OCI-LY7 (cell line): ENCODE results near the gene CAMK4.

Source experiments
- EZH2phosphoT487 ChIP-seq: fragments of 200-600 bp; sonication (generic); IDR thresholded peaks from 2 replicates; pipeline ENCODE4 v1.6.1; 2018; ENCODE audit warnings: low read depth, borderline replicate concordance, mild to moderate bottlenecking, mixed run types, antibody characterized with exemption, low read length, moderate library complexity, mixed read lengths
- TF ChIP-seq, protein P1 (sequence below): fragments of 200-600 bp; sonication (generic); conservative IDR thresholded peaks from 2 replicates; pipeline ENCODE4 v1.5.1; 2014; ENCODE audit warnings: mild to moderate bottlenecking, antibody characterized with exemption, low read length, moderate library complexity, mixed read lengths

DNA sequence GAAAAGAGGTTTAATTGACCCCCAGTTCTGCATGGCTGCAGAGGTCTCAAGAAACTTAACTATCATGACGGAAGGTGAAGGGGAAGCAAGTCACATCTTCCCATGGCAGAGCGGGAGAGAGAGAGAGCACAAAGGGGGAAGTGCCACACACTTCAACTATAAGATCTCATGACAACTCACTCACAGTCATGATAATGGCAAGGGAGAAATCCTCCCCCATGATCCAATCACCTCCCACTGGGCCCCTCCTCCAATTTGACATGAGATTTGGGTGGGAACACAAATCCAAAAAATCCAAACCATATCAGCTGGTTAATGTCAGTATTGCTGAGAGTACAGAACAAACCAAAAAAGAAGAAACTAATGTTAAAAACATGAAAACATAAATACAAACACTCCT, 168.0 kb downstream of the CAMK4 start:
- TF ChIP-seq, protein P1, sequence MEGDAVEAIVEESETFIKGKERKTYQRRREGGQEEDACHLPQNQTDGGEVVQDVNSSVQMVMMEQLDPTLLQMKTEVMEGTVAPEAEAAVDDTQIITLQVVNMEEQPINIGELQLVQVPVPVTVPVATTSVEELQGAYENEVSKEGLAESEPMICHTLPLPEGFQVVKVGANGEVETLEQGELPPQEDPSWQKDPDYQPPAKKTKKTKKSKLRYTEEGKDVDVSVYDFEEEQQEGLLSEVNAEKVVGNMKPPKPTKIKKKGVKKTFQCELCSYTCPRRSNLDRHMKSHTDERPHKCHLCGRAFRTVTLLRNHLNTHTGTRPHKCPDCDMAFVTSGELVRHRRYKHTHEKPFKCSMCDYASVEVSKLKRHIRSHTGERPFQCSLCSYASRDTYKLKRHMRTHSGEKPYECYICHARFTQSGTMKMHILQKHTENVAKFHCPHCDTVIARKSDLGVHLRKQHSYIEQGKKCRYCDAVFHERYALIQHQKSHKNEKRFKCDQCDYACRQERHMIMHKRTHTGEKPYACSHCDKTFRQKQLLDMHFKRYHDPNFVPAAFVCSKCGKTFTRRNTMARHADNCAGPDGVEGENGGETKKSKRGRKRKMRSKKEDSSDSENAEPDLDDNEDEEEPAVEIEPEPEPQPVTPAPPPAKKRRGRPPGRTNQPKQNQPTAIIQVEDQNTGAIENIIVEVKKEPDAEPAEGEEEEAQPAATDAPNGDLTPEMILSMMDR, result no peak
- no peak for TF ChIP-seq EZH2phosphoT487
